HG03025 (cell line): Measurements from ENCODE around the gene ADAMTSL2.

Source experiments
- ATAC-seq: cut with Tn5 transposase; IDR thresholded peaks from one replicate; pipeline ENCODE4 v1.9.1; 2021; ENCODE audit warnings: mild to moderate bottlenecking, moderate library complexity; ENCODE audit not compliant: unreplicated experiment, low FRiP score

ADAMTSL2 gene

GRCh38 chr9:133600739-133601138, 66.2 kb downstream of the ADAMTSL2 start:
- ATAC-seq: no peak

- no peak for ATAC-seq
Observed at GRCh38 chr9:133601746-133602145, 67.2 kb downstream of the ADAMTSL2 start.

DNA sequence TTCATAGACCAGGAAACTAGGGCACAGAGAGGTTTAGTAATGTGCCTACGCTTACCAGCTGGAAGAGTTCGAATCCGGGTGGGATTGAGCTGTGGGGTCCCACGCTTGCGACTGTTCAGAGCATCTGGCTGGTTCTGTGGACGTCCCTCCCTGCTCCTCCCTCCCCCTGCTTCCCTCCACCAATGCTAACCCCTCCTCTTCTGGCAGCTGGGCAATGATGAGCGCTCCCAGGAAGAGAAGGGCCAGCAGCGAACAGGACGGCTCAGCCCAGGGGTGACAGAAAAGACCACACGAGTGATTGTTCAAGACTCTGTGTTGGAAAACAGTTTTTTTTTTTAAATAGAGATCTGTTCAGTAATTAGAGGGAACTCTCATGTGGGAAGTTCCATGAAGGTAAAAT, 67.8 kb downstream of the ADAMTSL2 start:
- ATAC-seq: no peak

GRCh38 chr9:133603135-133603927, 68.8 kb downstream of the ADAMTSL2 start:
- ATAC-seq: no peak

DNA sequence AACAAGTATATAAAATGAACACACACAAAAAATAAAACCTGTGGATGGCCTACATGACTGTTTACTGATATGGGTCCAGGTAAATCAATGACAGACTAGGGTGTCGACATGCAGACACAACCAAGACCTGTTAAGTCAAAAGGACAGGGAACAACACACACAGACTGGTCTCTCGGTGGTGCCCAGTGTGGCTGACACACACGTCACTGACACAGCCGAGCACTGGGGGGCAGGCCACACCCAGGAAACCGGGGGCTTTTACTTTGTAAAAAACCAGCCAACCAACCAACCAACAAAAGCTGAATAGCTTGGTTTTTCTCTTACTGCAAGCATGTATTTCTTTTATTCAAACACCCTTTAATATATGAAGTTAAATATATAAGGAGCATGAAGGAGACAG, 69.7 kb downstream of the ADAMTSL2 start:
- no peak for ATAC-seq

DNA sequence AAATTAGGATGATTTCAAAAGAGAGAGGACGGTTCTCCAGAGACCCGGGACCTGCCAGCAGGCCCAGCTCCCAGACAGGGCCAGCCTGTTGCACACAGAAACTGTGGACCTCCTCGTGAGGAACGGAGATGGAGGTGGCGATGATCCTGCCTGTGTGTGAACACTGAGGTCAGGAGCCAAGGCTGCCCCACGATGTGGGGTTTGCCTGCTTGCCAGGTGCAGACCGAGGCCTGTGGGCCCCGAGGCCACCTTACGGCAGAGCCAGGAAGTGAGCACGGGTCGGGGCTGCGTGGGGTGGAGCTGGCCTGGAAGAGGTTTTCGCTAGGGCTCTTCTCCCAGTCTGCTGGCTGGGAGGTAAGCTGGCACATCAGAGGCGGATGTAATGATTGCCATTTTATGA, 70.4 kb downstream of the ADAMTSL2 start:
- no peak for ATAC-seq

DNA sequence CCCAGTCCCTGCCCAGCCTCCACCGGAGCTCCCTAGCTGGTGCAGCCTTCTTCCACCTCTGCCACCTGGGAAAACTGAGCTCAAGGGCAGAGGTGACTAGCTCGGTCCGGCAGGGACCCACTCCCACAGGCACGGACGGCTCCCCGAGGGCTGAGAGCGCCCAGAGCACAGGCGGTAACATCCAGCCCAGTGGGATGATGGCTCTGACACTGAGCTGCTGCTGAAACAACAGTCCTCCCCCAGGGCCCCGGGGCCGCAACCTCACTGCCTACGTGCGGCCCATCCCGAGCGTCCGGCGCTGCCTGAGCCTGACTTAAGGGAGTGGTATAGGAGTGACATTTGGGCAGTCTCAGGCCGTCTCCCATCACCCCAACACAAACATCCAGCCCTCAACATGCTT, 70.9 kb downstream of the ADAMTSL2 start:
- no peak for ATAC-seq

- ATAC-seq: no peak
Observed at GRCh38 chr9:133605856-133606707, 71.6 kb downstream of the ADAMTSL2 start.

DNA sequence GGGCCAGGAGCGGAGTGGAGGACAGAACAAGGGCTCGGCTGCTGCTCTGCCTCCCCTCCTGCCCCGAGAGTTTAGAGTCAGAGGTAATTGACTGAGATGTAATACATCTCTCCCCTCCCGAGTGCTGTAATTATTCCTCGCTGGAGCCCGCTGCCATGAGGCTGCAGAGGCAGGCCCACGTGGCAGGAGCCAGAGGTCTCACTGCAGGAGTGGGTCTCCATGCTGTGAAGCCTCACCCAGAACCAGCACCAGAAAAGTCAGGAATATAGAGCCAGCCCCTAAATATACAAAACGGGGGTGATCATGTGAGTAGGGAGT, 72.2 kb downstream of the ADAMTSL2 start:
- ATAC-seq: no peak

- ATAC-seq: no peak
Observed at GRCh38 chr9:133607381-133607780, 72.9 kb downstream of the ADAMTSL2 start.

DNA sequence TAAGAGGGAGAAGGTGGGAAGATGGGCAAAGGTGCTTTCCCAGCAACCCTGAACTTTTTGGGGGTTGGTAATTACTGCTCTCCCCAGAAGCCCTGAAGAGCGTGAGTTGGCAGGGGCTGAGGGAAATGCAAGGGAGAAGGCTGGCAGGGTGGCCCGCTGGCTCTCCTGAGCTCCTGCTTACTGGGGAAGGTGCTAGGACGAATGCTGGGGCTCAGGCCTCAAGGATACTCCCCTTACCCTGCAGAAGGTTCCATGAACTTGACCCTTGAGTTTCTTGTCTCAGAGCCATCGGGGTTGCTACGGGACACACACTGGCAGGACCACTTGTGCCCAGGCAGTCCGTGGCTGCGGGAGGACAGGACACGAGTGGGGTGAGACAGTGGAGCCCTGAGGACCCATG, 73.5 kb downstream of the ADAMTSL2 start:
- ATAC-seq: no peak

DNA sequence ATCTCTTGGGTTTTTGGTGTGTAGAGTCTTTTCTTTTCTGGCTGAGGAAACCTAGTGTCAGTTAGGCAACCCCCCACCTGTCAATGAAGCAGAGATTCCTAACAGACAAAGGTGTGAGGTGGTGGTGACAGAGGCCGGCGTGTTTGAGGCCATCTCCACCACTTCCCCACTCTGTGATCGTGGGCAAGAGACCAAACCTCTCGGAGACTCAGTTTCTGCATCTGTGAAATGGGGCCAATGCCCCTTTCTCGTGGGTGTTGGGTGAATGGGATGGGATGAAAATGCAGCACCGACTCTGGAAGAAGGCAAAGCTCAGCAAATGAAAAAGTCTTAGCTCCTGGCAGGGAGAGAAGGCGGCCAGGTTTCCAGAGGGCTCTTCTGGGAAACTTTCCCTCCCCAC, 73.9 kb downstream of the ADAMTSL2 start:
- no peak for ATAC-seq

GRCh38 chr9:133608889-133609288, 74.4 kb downstream of the ADAMTSL2 start:
- ATAC-seq: no peak

- no peak for ATAC-seq
Observed at GRCh38 chr9:133609311-133610098, 75.0 kb downstream of the ADAMTSL2 start, which contains the start of gene FAM163B. Gene FAM163B, minus strand, starts transcription at chr9:133609389. Its CDS starts 29,166 bp downstream, at chr9:133580223.

- ATAC-seq: no peak
Observed at GRCh38 chr9:133610845-133611244, 76.3 kb downstream of the ADAMTSL2 start.

DNA sequence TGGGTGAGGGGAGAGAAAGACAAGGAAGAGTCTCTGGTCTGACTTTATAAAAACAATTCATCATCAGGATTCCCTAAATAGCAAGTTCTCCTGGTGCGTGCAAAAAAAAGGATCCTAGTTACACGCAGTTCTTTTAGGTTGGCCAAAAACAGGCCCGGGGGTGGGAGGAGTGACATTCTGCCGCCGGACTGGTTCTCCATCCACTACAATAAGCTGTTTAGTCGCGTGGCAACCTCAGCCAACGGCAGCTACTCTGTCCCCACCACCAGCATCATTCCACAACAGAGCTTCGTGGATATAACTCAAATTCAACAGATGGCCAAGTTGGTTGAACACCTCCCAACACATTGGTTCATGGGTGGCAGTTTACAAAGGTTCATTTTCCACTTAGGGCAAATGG, 77.5 kb downstream of the ADAMTSL2 start:
- ATAC-seq: no peak

DNA sequence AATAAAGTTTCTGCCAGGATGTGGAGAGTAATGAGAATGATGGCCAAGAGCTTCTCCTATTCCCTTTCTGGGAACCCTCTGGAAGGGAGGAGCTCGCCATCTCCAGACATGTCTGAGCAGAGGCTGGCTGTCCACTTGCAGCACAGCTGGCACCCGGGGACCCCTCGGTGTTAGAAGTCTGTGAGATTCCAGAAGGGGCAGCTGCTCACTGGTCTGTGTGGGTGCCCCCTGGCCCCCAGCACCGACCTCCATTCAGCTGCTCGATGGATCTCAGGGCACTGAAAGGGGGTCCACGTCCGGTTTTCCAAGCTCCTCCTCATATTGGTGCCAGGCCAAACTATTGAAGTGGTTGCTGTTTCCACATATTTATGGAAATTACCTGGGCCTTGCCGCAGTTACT, 78.3 kb downstream of the ADAMTSL2 start:
- no peak for ATAC-seq

DNA sequence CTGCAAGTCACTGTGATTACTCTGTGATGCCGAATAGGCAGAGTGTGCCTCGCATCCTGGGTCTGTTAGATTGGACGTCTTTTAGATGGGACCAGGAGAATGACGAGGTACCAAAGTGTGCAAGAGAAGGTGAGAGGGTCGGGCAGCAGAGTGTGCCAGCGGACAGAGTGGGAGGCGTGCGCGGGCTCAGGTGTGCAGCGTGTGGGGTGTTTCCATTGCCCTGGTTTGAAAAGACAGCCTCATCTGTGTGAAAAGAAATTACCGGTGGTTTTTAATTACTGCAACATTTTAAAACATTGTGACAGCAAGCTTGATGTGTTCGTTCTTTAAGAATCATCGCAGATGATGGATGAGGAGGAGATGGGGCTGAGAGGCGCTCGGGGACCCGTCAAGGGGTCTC, 78.9 kb downstream of the ADAMTSL2 start:
- ATAC-seq: no peak

DNA sequence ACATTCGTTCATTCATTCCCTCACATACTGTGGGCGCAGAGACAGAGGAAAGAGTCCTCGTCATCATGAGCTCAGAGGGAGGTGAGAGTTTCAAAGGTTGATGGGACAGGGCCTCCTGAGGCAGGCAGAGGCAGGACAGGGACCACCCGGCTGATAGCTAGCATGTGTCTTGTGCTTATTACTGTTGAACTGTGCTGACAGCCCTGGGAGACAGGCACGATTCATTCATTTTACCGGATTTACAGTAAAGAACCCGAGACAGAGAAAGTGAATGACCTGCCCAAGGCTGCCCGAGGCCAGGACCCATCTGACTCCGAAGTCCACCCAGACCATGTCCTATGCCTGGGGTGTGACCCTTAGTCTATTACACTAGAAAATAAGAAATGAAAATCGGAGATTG, 79.6 kb downstream of the ADAMTSL2 start:
- ATAC-seq: no peak

DNA sequence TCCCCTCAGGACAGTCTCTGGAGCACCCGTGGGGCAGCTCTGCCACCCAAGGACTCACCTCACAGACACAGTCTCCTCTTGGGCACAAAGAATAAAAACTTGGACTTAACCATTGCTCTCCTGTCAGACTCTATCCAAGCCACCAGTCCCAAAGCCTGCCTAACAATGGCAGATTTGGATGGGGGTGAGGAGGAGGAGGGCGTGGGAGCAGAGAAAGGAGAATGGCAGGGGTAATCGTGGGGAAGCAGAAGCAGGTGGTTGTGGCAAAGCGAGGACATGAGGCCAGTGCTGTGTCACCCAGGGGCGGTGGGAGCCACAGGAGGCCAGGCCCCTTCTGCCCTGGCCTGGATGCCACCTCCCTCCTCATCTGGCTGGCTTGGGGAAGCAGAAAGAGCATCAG, 80.2 kb downstream of the ADAMTSL2 start:
- ATAC-seq: no peak

DNA sequence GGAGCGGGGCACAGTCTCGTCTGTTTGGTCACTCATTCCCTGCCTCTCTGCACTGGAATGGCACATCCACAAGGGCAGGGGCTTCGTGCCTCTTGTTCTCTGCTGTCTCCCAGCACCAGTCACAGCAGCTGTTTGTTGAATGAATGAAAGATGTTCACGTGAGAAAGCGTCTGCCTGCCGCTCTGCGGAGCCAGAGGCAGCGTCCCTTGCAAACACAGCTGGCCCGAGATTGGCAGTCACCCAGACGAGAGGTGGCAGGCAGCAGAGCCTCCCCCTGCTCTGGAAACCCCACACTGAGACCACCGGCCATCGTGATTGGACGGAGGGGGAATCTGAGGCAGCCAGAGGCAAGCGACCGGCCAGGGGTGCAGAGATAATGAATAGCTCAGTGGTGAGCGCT, 80.7 kb downstream of the ADAMTSL2 start:
- no peak for ATAC-seq
